AG09309 (cell line): Measurements from ENCODE around the gene ZNF782.
A peak's percentile ranks its signal among the peaks of the same experiment; 100 is the strongest.

Experiments used
- DNase-seq: peaks from one replicate; pipeline ENCODE4 v3.0.0-alpha.2; 2010; ENCODE audit warnings: low read depth
- H3K4me3 ChIP-seq: 2 replicates; pipeline ENCODE4 v1.5.1; 2011; ENCODE audit warnings: mild to moderate bottlenecking, low read depth, low read length, moderate library complexity; ENCODE audit not compliant: control insufficient read depth
- TF ChIP-seq, protein P1 (sequence below): IDR thresholded peaks from 2 replicates; pipeline ENCODE4 v1.5.1; 2011; ENCODE audit warnings: mild to moderate bottlenecking, low read depth, low read length, inconsistent platforms; ENCODE audit not compliant: insufficient read depth, control insufficient read depth; ENCODE audit errors: missing control alignments

The ZNF782 gene

DNA sequence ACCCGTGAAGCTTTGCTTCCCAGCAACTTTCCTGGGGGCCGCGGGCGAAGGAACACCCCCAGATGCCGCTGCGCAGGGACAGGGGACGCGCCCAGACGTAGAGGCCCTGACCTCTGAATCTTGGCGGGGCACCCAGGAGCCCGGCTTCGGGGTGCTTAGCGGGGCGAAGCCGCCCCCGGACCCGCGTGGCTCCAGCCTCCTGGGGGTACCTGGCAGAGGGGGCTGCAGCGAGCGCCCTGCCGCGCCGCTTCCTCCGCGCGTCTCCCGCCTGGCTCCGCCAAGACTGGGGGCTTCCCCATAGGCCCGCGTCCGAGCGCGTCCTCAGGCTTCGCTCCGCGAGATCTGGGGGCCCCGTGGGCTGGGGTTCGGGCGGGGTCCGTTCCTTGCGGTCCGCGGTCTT, 23.0 kb upstream of the ZNF782 start:
- DNase-seq: no peak
- TF ChIP-seq, protein P1, sequence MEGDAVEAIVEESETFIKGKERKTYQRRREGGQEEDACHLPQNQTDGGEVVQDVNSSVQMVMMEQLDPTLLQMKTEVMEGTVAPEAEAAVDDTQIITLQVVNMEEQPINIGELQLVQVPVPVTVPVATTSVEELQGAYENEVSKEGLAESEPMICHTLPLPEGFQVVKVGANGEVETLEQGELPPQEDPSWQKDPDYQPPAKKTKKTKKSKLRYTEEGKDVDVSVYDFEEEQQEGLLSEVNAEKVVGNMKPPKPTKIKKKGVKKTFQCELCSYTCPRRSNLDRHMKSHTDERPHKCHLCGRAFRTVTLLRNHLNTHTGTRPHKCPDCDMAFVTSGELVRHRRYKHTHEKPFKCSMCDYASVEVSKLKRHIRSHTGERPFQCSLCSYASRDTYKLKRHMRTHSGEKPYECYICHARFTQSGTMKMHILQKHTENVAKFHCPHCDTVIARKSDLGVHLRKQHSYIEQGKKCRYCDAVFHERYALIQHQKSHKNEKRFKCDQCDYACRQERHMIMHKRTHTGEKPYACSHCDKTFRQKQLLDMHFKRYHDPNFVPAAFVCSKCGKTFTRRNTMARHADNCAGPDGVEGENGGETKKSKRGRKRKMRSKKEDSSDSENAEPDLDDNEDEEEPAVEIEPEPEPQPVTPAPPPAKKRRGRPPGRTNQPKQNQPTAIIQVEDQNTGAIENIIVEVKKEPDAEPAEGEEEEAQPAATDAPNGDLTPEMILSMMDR: no peak
- no peak overlapping the region for H3K4me3 ChIP-seq

DNA sequence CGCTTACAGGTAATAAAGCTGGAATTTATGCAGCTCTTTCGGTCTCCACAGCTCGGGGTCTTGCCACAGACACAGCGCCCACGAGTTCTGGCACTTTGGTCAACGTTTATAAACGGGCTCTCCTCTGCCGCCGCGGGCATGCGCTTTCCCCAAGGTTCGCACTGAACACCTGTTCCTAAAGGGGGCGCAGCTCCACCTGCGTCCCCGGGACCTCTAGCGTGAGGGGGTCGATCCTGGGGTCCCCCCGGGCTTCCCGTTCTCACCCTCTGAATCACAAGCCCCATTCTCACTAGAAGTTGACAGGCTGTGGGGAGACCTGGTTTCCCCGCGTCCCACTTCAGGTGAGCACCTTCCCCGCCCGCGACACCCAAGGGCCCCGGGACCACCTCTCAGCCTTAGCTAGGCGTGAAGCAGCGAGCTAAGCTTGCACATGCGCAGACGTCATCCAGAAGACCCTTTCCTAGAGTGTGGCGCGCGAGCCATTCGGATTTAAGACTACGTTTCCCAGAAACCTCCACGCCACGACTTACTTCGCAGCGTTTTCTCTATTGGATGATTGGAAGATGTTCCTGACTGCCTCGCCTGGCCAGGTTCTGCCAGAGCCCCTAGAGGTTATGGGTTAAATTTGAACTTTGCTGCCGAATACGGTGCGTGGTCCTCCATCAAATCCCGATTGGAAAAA, 21.3 kb upstream of the ZNF782 start:
- DNase-seq: no peak
- H3K4me3 ChIP-seq: peak overlapping the region; percentile 44
- TF ChIP-seq, protein P1: no peak

DNA sequence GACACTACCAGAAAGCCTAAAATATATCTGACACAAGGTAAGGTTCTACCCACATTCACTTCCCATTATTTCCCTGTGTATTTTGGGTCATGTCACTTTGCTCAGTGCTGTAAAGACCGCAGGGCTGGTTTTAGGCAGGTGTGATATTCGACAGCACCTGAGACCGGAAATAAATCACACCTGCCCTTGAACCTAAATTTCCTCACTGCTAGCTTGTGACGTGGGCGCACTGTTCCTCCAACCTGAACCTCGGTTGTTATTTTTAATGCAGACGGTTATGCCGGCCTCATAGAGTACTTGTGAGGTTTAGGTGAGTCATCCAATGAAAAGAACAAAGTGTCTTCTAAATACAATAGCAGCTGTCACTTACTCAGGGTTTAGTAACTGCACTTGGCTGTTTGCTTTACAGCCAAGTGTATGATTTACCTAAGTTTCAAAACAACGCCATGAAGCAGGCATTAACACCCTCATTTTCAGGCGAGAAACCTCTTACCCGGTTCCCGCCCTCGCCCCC, 20.7 kb upstream of the ZNF782 start:
- no peak for DNase-seq
- no peak overlapping the region for H3K4me3 ChIP-seq
- TF ChIP-seq, protein P1: no peak

DNA sequence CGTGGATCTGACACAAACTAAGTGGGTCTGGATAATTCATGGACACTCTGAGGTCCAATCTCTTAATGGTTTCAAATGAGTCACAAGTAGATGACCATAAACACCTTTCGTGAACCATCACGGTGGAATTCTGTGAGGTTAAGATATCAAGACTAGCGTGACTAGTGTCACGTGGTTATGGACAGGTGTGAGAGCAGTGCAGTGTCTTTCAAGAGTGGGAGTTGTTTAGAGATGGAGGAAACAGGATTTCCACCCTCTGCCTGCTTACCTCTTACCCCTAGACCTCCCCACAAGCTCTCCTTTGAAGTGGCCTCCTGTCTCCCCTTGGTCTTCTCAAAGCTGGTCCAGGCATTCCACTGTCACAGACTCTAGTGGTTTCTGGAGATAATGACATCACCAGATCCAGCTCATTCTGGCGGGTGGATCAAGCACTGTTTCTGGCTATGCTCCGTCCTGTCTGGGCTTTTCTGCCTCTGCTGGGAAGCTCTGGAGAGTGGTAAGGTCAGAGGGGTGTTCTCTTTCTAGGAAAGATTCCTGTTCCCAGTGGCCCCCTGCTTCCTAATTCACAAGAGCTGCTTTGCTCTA, 20.0 kb upstream of the ZNF782 start:
- no peak for DNase-seq
- H3K4me3 ChIP-seq: no peak overlapping the region

DNA sequence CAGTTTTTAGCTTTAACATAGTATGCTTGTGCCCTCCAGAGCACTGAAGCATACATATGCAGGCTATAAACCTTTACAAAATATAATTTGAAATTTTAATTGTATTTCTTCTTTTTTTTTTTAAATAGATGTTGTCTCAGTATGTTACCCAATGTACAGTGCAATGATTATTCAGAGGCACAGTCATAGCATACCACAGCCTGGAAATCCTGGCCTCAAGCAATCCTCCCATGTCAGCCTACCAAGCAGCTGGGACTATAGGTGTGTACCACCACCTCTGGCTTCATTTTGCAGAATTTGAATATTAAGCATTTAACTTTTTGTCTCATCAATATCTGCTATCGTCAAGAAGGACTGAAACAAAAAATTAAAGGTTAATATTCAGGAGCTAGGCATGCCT, 16.9 kb upstream of the ZNF782 start:
- no peak overlapping the region for H3K4me3 ChIP-seq
- TF ChIP-seq, protein P1: no peak
- DNase-seq: no peak

More for the DNA sequence above, 20.0 kb upstream of the ZNF782 start:
- TF ChIP-seq, protein P1: no peak

DNA sequence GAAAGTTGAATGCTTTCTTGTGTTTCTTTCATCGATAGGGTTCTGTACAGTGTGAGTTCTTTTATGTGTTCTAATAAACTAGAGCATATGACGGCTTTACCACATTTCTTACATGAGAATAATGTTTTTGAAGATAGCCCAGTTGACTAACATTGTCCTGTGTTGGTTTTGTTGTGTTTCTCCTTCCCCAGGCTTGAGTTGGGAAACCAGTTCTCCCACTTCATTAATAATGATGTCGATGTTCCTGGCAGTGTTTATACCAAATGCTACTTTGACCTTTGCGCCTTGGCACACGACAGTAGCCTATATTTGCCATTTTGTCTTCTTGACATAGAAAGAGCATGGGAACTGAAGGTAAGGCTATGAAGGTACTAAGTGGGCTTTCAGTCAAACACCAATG, 14.4 kb upstream of the ZNF782 start:
- no peak overlapping the region for H3K4me3 ChIP-seq
- TF ChIP-seq, protein P1: no peak
- no peak for DNase-seq
